ENCODE results near the gene GPR26.

The GPR26 gene

GRCh38 chr10:123649676-123650075 is 16.5 kb upstream of the GPR26 start:
- no peak for DNase-seq

DNA sequence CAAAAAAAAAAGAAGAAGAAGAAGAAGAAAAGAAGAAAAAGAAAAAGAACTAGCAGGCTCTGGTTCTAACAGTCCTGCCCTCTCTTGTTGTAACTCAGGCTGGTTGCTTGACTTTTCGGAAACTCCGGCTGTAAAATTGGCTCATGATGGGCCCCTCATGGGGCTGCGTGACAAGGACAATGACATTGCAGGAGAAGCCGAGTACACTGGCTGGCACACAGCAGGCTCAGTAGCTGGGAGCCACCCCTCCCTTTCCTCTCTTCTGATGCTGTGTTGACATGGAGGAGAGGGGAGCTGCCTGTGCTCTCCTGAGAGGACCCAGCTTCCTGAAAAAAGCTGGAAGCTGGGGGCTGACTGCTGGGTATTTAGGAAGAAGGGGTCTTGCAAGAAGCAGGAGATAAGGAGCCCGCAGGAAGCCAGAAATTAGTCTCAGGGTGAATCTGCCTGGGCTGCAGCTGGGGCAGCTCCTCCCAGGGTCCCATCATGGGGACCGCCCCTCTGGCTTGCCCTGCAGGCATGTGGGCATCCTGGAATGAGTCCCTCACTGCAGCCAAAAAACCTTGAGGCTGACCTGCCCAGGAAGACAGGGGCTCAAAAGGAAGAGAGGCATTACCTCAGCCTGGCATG is 14.6 kb upstream of the GPR26 start:
- no peak for DNase-seq

DNA sequence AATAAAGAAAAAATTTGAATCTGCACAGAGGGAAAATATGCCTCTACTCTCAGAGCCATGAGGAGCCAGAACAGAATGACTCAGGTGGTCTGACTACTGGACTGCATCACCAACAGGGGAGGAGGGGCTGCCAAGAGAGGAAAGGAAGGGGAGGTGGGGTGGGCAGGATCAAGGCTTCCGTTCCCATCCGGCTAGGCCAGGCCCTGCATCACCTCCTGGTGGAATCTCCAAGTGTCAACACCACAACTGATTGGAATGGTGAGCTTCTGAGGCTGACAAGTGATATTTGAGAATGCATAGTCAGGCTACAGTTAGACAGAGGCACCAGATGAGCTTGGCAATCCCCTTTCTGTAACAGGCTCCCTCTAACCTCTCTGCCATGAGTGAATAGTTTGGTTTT is 10.4 kb upstream of the GPR26 start:
- DNase-seq: no peak

DNA sequence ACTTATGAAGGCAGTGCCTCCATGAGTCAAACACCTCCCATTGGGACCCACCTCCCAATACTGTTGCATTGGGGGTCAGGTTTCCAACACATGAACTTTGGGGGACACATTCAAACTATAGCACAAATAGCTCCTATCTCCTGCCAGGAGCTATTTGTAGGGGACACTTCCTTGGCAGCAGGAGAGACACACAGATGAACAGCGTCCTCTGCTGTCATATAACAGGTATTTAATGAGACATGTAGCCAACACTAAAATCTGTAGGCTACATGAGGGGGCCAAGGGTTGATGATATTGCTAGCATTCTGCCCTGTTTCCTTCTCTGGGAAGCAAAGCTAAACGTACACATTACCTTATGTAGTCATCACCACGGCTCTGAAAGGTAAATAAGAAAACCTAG is 2.6 kb upstream of the GPR26 start:
- DNase-seq: no peak

GRCh38 chr10:123665491-123666286 is 466 bp upstream of the GPR26 start:
- DNase-seq: no peak

- no peak for DNase-seq
These were observed 3.7 kb downstream of the GPR26 start for GRCh38 chr10:123669886-123670285.

GRCh38 chr10:123673198-123673597 is 7.0 kb downstream of the GPR26 start:
- DNase-seq: no peak

GRCh38 chr10:123674741-123675140 is 8.6 kb downstream of the GPR26 start:
- DNase-seq: no peak

DNA sequence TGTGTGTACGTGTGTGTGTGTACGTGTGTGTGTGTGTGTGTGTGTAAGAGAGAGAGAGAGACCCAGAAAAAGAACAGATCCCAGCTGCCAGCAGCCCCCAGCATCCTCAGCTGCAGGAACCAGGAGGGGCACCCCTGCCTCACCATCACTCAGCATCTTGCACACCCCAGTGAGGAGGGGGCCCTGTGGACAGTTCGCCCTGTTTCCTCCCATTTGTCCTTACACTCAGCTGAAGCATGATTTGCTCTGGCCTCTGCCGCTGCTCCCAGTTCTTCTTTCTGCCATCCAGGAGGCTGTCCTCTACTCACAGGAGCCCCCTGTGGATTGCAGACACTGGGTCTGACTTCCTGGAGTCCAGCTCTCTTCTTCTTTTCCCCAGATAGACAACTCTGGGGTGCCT is 9.7 kb downstream of the GPR26 start:
- no peak for DNase-seq

GRCh38 chr10:123677556-123677955 is 11.4 kb downstream of the GPR26 start:
- DNase-seq: no peak

DNA sequence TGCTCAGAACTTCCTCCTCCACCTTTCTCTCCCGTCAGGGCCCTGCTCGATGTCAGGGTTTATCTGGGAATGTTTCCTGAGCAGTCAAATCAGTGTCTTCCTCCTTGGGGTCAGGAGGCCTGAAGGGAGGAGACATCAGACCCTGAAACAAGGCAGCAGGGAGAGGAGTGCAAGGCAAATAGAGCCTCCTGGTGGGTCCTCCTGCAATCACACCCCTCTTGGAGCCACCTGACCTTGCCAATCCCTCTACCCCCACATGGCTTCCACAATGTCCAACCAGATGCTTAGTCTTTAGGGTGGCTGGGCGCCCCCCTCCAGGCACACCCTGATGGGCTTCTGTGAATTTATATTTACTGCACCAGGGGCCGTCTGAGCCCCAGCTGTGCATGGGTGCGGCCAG is 12.2 kb downstream of the GPR26 start:
- DNase-seq: no peak

GRCh38 chr10:123681285-123681684 is 15.1 kb downstream of the GPR26 start:
- DNase-seq: no peak

- no peak for DNase-seq
These were observed 16.3 kb downstream of the GPR26 start for GRCh38 chr10:123682477-123682876.

- no peak for DNase-seq
These were observed 17.3 kb downstream of the GPR26 start for GRCh38 chr10:123683459-123683858.

DNA sequence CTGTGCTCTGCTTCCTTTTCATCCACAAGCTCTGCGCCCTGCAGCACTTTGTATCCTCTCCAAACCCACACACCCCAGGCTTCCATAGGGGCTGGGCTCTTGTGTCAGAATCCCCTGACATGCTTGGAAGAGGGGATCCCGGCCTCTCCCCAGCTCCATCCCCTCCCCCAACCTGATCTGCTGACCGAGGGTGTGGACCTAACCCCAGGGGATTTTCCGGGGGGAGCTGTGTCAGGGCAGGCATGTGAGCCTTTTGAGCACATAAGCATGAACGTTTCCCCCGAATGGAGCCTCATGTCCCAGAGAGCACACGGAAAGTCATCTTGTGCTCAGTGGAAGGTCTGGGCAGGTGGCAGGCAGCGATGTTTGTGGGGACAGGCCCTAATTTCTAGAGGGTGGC is 17.7 kb downstream of the GPR26 start:
- no peak for DNase-seq

DNA sequence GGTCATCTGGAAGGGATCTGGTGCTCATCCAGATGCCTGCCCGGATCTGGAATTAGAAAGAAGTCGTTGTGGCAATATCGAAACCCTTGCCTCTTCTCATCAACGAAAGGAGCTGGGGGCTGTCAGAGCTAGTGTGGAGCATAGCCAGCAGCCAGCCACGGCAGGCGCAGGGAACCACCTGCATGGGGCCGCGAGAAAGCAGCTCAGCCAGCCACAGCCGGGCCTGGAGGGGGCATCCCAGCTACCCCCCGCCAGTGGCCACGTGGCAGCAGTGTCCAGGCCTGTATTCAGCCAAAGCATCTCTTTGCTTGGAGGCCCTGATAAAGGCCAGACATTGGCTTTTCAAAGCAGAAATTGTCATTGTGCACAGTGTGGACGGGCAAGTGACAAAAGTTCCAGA is 19.1 kb downstream of the GPR26 start:
- no peak for DNase-seq

DNA sequence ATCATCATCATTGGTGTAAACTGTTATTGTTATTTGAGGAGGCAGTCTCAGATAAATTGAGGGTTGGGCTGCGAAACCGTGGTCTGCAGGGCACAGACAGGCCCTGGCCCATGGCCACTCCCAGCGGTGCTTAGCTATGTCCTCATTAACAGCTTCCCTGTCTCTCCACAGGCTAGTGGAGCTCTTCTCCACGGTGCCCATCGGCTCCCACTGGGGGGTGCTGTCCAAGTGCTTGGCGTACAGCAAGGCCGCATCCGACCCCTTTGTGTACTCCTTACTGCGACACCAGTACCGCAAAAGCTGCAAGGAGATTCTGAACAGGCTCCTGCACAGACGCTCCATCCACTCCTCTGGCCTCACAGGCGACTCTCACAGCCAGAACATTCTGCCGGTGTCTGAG is 21.6 kb downstream of the GPR26 start:
- no peak for DNase-seq

DNA sequence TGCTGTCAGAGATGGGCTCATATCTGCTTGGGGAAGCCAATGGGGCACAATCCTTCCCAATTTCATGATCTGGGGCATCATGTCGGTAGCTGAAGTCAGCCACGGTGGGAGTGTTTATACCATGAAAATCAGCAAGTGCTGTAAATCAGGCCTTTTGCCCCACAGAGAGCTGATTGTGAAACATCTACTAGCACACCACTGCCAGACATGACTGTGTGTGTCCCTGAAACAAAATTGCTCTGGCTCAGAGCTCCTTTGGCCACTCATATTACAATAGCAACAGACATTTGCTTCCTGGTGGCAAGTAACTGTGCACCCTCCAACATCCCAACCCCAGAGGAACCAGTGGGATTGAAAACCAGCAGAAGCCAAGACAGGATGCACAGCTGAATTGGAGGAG is 23.7 kb downstream of the GPR26 start:
- DNase-seq: no peak

GRCh38 chr10:123703195-123703790 is 37.1 kb downstream of the GPR26 start:
- DNase-seq: no peak

GRCh38 chr10:123704076-123704475 is 37.9 kb downstream of the GPR26 start:
- no peak for DNase-seq

DNA sequence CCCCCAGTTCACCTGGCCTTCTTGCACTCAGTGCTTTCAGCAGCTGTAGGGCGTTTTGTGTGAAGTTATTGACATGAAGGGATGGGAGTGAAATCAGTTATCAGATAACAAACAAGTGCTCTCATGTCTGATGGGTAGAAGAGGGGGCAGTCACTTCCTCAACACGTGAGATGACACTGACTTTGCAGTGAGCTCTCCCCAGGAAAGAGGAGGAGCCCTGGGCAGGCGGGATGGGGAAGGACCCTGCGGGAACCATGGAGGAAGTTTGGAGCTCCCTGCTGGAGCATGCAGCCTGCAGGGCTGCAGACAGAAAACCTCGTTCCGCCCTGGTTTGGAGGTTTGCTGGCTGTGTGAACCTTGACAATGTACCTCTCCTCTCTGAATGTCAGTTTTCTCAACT is 38.7 kb downstream of the GPR26 start:
- DNase-seq: no peak

DNA sequence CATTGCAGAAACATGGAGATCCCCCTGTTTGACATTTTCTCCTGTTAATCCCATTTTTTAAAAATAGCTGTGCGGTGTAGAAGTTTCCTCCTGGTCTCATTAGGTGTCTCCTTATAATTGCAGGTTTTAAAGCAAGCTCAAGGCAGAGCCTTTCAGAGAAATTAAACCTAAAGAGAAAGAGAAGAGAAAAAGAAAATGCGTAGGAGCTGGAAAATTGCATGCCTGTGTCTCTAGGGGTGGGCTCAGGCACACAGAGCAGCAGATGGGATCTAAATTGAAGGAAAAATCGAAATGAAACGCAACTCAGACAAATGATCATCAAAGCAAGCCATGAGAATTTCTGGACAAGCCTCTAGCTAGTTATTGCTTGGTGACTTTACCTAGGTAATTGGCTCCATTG is 40.1 kb downstream of the GPR26 start:
- DNase-seq: no peak

GRCh38 chr10:123715546-123715945 is 49.4 kb downstream of the GPR26 start:
- DNase-seq: no peak

GRCh38 chr10:123717336-123717735 is 51.2 kb downstream of the GPR26 start:
- DNase-seq: no peak
